H1 (cell line): ENCODE measurements around the gene IARS2. TPM values are rescaled to one million over a fixed set of nuclear protein-coding genes. Genes with fewer than 3 reads are reported as not detected.

Source experiments
- microRNA counts: library from miRNA; unstranded; fragments of <30 nt; microRNA quantifications from one replicate; lab custom pipeline; 2015
- microRNA-seq, 2 experiments: library from miRNA; unstranded; fragments of <30 nt; microRNA quantifications; one replicate each; pipeline versions ENCODE4 to v1.2.0, GENCODE V29; 2016 to 2020; ENCODE audit warnings: borderline microRNAs expressed in 2 of 2, borderline number of aligned reads in 2 of 2, borderline replicate concordance in 1 of 2
- polyA plus RNA-seq, 7 experiments: library from polyadenylated mRNA; depleted of rRNA in 3 of 7; stranded (reverse) in 5 of 7; unstranded in 2 of 7; fragments of >200 nt in 5 of 7; fragments of 200-250 nt in 2 of 7; gene quantifications; 1 replicate in 5 of 7; 2 replicates in 1 of 7; 4 replicates in 1 of 7; pipeline versions ENCODE4 v1.2.1 to v1.2.3, GENCODE V29; 2011 to 2013; ENCODE audit warnings: missing spikeins in 2 of 7, mixed read lengths in 2 of 7
- small RNA-seq: library from polyadenylated mRNA; stranded (forward); fragments of <200 nt; extraction: miRNeasy Mini kit (QIAGEN cat#:217004); gene quantifications from one replicate; pipeline ENCODE3, GENCODE V24; 2013; ENCODE audit not compliant: insufficient read depth
- total RNA-seq: library from RNA; stranded (reverse); fragmentation: NEBNext Ultra II Directional; extraction: Animal tissue kit (Norgen Biotek cat#: 25700); gene quantifications from 2 replicates; pipeline ENCODE4 v1.2.1, GENCODE V29; 2021

The IARS2 gene
- total and polyA plus RNA-seq, 2 of the 8 experiments (the other 6 are each of a cell fraction or from before 2014, with no cell fraction given): 15.0 to 69.8 TPM

MicroRNA genes within 50 kb of the gene (microRNA counts, 767-probe panel; counts per million panel counts)
- microRNA hsa-miR-194-5p (lab: Ali Mortazavi, UCI): 879 counts per million, percentile 95 among the panel's probes with 10 or more counts
- microRNA hsa-miR-215 (lab: Ali Mortazavi, UCI): 879 counts per million, percentile 95 among the panel's probes with 10 or more counts

Small RNAs within 50 kb of the gene (microRNA-seq; reads per million reads assigned to microRNA genes)
- gene MIR194-1 (0 to 0.46 reads per million in 2 experiments), gene MIR215 (0 to 0.23 reads per million in 2 experiments)

Small RNAs within 50 kb of the gene (small RNA-seq; reads per million reads assigned to genes)
- gene MIR194-1 (0.51 reads per million), gene MIR215 (7.9 reads per million, percentile 76 among the genes with 10 or more reads in this experiment)

Other genes with a start within 250 kb of the IARS2 start
- gene SLC30A10, start 165.6 kb upstream of the IARS2 start, total RNA-seq: 0.15 and 0.61 TPM in 2 replicates
- gene SLC30A10, start 165.6 kb upstream of the IARS2 start, polyA plus RNA-seq (2011; rRNA removed): 0.23 and 0.47 TPM in 2 replicates
- 169 and 171 TPM in 2 replicates for gene EPRS1, start 47.6 kb upstream of the IARS2 start, total RNA-seq
- 21.0 and 38.4 TPM in 2 replicates for gene EPRS1, start 47.6 kb upstream of the IARS2 start, polyA plus RNA-seq (2011; rRNA removed)
- gene BPNT1, start 4.3 kb upstream of the IARS2 start, total RNA-seq: 15.2 and 16.3 TPM in 2 replicates
- gene BPNT1, start 4.3 kb upstream of the IARS2 start, polyA plus RNA-seq (2011; rRNA removed): 13.0 and 13.2 TPM in 2 replicates
- gene RAB3GAP2, start 178.3 kb downstream of the IARS2 start, total RNA-seq: 52.7 and 55.9 TPM in 2 replicates
- 17.9 and 19.7 TPM in 2 replicates for gene RAB3GAP2, start 178.3 kb downstream of the IARS2 start, polyA plus RNA-seq (2011; rRNA removed)